Measurements from ENCODE around the gene MRPL18. TPM values are rescaled to one million over a fixed set of nuclear protein-coding genes. Genes with fewer than 3 reads are reported as not detected.

The MRPL18 gene
- total RNA-seq, 2 donors from 2014 or later = 34.8 to 46.2 TPM

DNA sequence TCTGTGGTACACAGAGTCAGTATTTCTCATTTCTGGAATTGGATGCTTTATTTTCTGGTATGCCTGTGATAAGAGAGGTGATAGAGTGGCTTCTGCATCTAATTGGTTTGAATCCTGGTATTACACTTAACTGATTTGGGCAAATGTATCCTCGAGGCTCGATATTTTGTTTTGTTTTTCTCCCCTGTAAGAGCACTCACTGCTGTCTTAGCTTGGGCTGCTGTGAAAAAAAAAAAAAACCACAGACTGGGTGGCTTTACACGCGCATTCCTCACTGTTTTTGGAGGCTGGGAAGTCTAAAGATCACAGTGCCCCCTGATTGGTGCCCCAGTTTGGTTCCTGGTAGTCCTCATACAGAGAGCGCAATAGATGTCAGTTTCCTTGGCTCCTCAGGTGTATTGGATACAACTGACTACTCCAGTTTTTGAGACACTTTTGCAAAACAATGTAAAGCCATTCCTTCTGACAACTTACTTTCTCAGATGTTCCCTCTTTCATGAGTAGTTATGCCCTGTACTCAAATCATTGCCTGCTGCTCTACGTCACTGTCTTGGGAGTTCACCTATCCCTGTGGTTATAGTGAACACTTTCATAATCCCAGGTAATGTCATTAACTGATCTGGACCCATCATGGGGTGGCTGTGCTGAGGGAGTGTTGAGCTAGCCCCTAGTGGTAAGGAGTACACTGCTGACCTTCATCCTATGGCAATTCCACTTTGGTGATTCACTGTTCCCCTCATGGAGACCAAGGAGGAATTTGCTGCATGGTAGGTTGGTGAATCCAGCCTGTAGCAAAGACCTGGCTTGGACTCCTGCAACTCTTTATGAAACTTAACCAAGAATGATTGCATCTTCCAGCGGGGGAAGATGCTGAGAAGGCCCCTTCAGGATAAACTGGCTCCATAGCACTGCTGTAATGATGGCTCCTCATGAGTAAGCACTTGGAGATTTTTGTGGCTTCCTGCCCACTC is 32.0 kb upstream of the MRPL18 start:
- Histone ChIP-seq H3K27ac (no peak overlapping the region), H3K4me1 (ENCODE audit: control insufficient read depth in 1 of 2, low read depth in 2 of 2) (peaks cover 7 to 24% of the 10 kb centered on the region in 2 donors), H3K9me3 (no peaks in the 10 kb centered on the region), H3K4me3 (no peak overlapping the region), H3K36me3 (peaks cover 18% of the 10 kb centered on the region), H3K27me3 (replicated peaks; ENCODE audit: insufficient read depth) (no peaks in the 10 kb centered on the region)
- DNase-seq (ENCODE audit: low spot score) (no peak), ATAC-seq (ENCODE audit: insufficient number of reproducible peaks, low FRiP score, low read depth) (no peak)
- no peak for TF ChIP-seq CTCF (IDR thresholded peaks at IDR 0.05)

DNA sequence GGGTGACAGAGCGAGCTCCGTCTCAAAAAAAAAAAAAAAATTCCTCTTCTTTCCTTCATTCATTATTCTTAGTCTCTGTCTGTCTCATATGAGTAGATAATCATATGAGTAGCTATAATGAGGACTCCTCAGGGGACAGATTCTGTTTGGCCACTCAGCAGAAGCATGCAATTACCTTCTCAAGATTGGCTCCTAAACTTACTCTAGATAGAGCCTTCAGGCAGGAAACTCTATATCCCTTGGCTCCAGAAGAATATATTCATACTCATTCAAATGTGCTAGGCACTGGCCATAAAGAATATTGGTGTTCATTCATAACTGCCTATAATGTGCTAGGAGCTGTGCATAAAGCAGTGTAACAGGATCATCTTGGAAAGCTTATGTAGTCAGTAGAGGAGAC is 30.6 kb upstream of the MRPL18 start:
- Histone ChIP-seq H3K36me3 (peaks cover 12% of the 10 kb centered on the region), H3K27me3 (replicated peaks; ENCODE audit: insufficient read depth) (no peaks in the 10 kb centered on the region), H3K4me3 (no peak overlapping the region), H3K9me3 (no peaks in the 10 kb centered on the region), H3K4me1 (ENCODE audit: control insufficient read depth in 1 of 2, low read depth in 2 of 2) (peaks cover 7 to 24% of the 10 kb centered on the region in 2 donors), H3K27ac (no peak overlapping the region)
- no peak for ATAC-seq (ENCODE audit: insufficient number of reproducible peaks, low FRiP score, low read depth)
- TF ChIP-seq CTCF (IDR thresholded peaks at IDR 0.05) = no peak
- no peak for DNase-seq (ENCODE audit: low spot score)

DNA sequence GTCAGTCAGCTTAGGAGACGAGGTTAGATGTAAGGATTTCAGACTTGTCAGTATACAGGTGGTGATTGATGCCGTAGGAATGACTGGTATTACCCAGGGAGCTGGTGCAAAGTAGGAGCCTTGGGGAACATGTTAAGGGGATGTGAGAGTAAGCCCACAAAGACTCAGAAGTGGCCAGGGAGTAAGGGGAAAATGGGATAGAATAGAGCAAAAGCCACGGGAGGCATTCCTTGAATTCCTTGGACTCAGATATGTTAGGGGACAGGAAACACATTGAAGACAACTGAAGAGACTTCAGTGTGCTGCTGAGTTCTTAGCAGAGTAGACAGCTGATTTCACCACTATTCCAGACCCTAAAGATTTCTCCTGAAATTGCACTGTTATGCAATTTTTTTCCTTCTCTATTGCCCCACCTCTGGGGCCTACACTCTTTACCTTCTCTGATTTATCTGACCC is 29.6 kb upstream of the MRPL18 start:
- no peaks in the 10 kb centered on the region for H3K27me3 ChIP-seq (replicated peaks; ENCODE audit: insufficient read depth)
- H3K9me3 ChIP-seq = no peaks in the 10 kb centered on the region
- no peak for TF ChIP-seq CTCF (IDR thresholded peaks at IDR 0.05)
- H3K36me3 ChIP-seq = peaks cover 8% of the 10 kb centered on the region
- H3K4me1 ChIP-seq (ENCODE audit: control insufficient read depth in 1 of 2, low read depth in 2 of 2) = peaks cover 7 to 17% of the 10 kb centered on the region in 2 donors
- no peak for DNase-seq (ENCODE audit: low spot score)
- H3K27ac ChIP-seq = peak overlapping the region; percentile 16 to 95
- peak overlapping the region; percentile 86 for H3K4me3 ChIP-seq
- no peak for ATAC-seq (ENCODE audit: insufficient number of reproducible peaks, low FRiP score, low read depth)

DNA sequence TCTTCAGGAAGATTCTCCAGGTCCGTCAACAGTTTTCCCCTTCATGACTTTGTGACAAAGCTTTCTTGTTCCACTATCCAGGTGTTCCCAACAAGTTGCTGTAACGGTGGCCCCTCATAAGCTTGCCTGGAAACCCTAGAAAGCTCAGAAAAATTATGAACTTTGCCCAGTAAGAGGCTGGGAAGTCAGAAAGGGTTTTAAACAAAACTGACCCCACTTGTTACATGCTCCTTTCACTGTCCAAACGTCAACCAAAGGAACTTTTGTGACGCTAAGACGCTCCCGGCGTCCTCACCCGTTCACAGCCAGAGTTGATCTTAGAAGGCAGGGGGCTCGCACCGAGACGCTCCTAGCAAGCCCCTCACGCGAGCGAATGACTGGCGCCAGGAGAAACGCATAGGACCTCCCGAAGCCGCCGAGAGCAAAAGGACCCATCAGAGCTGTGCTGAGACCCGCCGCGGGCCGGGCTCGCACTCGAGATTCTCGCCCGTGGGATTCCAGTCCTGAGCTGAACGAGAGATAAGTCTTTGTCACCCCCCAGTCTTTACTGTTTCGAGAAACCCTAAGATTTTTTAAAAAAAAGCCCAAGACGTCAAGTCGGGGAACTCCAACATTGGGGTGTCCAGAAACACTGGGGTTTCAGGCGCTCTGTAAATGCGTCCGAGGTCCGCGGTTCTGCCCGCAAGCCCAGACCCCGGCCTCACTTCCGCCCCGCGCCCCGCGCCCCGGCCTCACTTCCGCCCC is 29.0 kb upstream of the MRPL18 start:
- no peak for DNase-seq (ENCODE audit: low spot score)
- H3K36me3 ChIP-seq = peaks cover 4% of the 10 kb centered on the region

More for the DNA sequence above, 29.0 kb upstream of the MRPL18 start:
- no peak for ATAC-seq (ENCODE audit: insufficient number of reproducible peaks, low FRiP score, low read depth)
- Histone ChIP-seq H3K4me1 (ENCODE audit: control insufficient read depth in 1 of 2, low read depth in 2 of 2) (peaks cover 7 to 17% of the 10 kb centered on the region in 2 donors), H3K9me3 (no peaks in the 10 kb centered on the region), H3K27me3 (replicated peaks; ENCODE audit: insufficient read depth) (no peaks in the 10 kb centered on the region), H3K27ac (peak overlapping the region; percentile 95 to 98), H3K4me3 (peak overlapping the region; percentile 86)
- no peak for TF ChIP-seq CTCF (IDR thresholded peaks at IDR 0.05)

All from thoracic aorta (tissue), 2 donors.